Testis (tissue), 2 donors: ENCODE results near the gene ZBTB40.

Experiments used
- POLR2A ChIP-seq: fragments of 450-650 bp; IDR thresholded peaks from one replicate; pipeline ENCODE4 v1.6.1; 2017; ENCODE audit warnings: antibody characterized with exemption, mild to moderate bottlenecking, moderate library complexity
- TF ChIP-seq, protein P1 (sequence below), 3 experiments: fragments of 450-650 bp in 2 of 3; fragments of 200-600 bp in 1 of 3; sonication (generic) in 1 of 3; IDR thresholded peaks; one replicate each; pipeline ENCODE4 v1.5.1; 2016 to 2019; ENCODE audit warnings: antibody characterized with exemption in 3 of 3, mild to moderate bottlenecking in 2 of 3, moderate library complexity in 1 of 3

DNA sequence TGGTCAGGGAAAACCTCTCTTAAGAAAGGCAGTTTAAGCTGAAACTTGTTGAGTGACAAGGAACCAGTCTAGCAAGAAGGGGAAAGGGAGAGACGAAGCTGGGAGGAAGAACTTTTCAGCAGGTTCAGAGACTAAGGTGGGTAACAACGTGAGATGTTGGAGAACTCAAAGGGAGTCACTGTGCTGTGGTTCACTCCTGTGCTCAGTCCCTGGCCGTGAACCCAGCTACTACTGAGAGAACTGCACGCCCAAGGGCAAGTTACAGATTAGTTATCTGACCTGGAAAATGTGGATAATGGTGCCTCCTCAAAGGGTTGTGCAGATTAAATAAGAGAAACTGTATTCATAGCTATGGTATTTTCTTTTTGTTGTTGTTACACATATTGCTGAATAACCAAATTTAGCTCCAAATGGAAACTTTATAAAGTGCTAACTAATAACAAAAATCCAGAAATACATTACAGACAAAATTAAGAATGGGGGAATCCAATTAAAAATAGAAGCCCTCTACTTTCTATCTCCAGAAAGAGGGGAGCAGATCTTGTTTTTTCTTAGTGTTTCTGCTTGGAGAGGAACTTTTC is 2.9 kb downstream of the ZBTB40 start:
- TF ChIP-seq, protein P1, sequence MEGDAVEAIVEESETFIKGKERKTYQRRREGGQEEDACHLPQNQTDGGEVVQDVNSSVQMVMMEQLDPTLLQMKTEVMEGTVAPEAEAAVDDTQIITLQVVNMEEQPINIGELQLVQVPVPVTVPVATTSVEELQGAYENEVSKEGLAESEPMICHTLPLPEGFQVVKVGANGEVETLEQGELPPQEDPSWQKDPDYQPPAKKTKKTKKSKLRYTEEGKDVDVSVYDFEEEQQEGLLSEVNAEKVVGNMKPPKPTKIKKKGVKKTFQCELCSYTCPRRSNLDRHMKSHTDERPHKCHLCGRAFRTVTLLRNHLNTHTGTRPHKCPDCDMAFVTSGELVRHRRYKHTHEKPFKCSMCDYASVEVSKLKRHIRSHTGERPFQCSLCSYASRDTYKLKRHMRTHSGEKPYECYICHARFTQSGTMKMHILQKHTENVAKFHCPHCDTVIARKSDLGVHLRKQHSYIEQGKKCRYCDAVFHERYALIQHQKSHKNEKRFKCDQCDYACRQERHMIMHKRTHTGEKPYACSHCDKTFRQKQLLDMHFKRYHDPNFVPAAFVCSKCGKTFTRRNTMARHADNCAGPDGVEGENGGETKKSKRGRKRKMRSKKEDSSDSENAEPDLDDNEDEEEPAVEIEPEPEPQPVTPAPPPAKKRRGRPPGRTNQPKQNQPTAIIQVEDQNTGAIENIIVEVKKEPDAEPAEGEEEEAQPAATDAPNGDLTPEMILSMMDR (IDR thresholded peaks at IDR 0.05) = no peak
- TF ChIP-seq POLR2A = no peak
